NCI-H510A (cell line): ENCODE results near the gene PCDHGA7.
"Not testable (repeated sequence)": the region's sequence is repeated elsewhere in the genome, so short reads cannot be mapped to it uniquely, and the experiment has no call there.

ENCODE experiments used
- DNase-seq: peaks from one replicate; lab custom pipeline; 2025; lab: John Stamatoyannopoulos, UW

Gene PCDHGA7

DNA sequence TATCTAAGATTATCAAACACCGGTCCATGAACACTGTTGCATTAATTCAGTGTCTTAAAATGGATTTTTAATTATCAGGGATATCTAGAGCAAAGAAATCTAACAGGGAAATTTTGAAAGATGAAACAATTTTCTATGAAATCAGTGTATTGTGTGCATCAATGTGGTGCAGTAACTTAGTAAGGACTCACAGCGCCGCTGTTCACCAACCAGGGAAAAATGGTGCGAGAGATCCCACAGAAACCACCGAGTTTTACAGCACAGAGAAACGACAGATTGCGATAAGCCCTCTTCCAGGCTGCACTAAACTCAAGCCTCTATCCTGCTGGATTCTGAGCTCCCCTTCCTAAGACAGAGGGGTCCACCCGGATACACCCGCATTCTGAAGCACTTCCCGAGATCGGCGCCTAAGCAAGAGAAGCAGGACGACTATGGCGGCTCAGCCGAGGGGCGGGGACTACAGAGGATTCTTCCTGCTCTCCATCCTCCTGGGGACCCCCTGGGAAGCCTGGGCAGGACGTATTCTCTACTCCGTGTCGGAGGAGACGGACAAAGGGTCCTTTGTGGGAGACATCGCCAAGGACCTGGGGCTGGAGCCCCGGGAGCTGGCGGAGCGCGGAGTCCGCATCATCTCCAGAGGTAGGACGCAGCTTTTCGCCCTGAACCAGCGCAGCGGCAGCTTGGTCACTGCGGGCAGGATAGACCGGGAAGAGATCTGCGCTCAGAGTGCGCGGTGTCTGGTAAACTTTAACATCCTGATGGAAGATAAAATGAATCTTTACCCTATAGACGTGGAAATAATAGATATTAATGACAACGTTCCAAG is at the start of gene PCDHGA7:
Gene PCDHGA7, plus strand, starts transcription at position 274 of the 826 bp plus-strand sequence. Its CDS starts 158 bp downstream, at position 432.
- no peak for DNase-seq

DNA sequence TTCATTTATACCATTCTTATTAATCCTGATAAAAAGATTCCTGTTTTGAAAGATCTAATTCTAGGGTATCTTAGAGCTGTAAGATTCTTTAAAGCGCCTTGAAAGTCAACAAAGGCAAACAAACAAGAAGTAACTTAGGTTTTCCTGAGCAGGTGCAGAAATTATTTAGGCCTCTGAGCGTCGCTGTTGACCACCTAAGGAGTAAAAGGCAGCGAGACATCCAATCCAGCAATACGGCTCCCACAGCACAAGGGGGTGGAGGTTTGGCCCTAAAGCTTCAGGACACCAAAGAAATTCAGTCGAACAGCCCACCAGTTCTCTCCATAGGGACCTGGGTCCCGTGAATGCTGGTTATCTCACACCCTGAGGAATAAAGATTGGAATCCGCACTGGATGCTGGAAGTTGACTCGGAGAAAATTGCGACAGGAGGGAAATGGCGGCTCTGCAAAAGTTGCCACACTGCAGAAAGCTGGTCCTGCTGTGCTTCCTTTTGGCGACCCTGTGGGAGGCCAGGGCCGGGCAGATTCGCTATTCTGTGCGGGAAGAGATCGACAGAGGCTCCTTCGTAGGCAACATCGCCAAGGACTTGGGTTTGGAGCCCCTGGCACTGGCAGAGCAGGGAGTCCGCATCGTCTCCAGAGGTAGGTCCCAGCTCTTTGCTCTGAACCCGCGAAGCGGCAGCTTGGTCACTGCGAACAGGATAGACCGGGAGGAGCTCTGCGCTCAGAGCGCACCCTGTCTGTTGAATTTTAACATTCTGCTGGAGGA is 43.8 kb upstream of the PCDHGA7 start, which contains the start of gene PCDHGA2:
Gene PCDHGA2, plus strand, starts transcription at position 223 of the 769 bp plus-strand sequence.
- no peak for DNase-seq

DNA sequence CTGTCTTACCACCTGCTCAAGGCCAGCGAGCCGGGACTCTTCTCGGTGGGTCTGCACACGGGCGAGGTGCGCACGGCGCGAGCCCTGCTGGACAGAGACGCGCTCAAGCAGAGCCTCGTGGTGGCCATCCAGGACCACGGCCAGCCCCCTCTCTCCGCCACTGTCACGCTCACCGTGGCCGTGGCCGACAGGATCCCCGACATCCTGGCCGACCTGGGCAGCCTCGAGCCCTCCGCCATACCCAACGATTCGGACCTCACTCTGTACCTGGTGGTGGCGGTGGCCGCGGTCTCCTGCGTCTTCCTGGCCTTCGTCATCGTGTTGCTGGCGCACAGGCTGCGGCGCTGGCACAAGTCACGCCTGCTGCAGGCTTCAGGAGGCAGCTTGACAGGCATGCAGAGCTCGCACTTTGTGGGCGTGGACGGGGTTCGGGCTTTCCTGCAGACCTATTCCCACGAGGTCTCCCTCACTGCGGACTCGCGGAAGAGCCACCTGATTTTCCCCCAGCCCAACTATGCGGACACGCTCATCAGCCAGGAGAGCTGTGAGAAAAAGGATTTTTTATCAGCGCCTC is 41.7 kb upstream of the PCDHGA7 start:
- DNase-seq = not testable (repeated sequence)

DNA sequence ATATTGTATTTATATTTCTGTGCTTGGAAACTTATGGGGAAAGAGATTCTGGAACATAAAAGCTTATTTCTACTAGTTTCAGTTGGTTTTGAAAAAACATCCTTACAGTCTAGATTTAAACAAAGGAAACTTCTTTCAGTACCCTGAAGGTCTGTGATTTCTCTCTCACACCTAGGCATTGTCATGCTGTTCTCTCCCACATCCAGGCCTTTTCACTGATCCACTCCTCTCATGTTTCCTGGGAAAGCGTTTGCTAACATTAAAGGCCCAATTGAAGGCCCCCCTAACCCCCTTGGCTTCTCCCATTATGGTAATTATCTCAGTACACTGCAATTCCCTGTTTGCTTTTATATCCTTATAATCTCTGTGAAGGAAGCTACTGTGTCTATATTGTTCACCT is 39.8 kb upstream of the PCDHGA7 start:
- DNase-seq = no peak

DNA sequence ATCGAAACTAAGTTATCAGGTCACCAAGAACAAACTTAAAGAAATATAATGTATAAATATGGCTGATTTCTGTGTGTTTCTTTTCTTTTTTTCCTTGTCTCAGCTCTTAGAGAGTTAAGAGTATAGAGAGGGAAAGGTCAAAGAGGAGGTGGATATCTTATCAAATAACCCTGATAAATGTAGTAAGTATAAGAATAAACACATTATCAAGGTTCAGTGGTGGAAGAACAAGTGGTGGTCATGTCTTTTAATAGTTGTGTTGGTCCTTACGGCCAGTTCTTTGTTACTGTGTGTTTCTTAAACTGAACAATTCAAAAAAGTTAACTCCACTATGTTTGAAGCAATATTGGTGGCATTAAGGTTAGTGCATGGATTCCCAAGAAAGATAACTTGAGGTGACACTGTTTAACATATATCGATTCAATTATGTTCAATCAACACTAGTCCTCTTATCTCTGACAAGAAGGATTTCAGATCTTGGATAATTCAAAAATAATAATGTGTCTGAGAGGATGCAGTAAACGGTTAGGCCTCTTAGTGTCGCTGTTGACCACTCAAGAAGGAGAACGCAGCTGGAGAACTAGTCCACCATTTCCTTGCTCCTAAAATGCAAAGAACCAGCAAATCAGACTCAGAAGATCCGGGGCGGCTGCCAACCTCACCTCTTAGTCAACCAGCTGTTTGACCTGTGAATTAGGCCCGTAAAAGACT is 39.1 kb upstream of the PCDHGA7 start, which contains the start of gene PCDHGA3:
Gene PCDHGA3, plus strand, starts transcription at position 588 of the 711 bp plus-strand sequence. CDS start 205 bp downstream, outside the sequence.
- DNase-seq = no peak

DNA sequence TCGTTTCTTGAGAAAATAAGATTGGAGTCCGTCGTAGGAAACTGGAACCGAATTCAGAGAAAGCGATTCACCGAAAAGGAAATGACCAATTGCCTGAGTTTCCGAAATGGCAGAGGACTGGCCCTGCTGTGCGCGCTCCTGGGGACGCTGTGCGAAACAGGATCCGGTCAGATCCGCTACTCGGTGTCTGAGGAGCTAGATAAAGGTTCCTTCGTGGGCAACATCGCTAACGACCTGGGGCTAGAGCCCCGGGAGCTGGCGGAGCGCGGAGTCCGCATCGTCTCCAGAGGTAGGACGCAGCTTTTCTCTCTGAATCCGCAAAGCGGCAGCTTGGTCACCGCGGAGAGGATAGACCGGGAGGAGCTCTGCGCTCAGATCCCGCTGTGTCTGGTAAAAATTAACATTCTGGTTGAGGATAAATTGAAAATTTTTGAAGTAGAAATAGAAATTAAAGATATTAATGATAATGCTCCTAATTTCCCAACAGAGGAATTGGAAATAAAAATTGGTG is 38.5 kb upstream of the PCDHGA7 start:
- no peak for DNase-seq

DNA sequence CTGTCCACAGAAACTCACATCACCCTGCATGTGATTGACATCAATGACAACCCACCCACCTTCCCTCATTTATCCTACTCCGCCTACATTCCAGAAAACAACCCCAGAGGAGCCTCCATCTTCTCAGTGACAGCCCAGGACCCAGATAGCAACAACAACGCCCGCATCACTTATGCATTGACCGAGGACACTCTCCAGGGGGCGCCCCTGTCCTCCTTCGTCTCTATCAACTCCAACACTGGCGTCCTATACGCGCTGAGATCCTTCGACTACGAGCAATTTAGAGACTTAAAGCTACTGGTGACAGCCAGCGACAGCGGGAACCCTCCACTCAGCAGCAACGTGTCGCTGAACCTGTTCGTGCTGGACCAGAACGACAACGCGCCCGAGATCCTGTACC is 37.2 kb upstream of the PCDHGA7 start:
- DNase-seq = no peak

DNA sequence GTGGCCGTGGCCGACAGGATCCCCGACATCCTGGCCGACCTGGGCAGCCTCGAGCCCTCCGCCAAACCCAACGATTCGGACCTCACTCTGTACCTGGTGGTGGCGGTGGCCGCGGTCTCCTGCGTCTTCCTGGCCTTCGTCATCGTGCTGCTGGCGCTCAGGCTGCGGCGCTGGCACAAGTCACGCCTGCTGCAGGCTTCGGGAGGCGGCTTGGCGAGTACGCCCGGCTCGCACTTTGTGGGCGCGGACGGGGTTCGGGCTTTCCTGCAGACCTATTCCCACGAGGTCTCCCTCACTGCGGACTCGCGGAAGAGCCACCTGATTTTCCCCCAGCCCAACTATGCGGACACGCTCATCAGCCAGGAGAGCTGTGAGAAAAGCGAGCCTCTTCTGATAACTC is 36.5 kb upstream of the PCDHGA7 start:
- not testable (repeated sequence) for DNase-seq

DNA sequence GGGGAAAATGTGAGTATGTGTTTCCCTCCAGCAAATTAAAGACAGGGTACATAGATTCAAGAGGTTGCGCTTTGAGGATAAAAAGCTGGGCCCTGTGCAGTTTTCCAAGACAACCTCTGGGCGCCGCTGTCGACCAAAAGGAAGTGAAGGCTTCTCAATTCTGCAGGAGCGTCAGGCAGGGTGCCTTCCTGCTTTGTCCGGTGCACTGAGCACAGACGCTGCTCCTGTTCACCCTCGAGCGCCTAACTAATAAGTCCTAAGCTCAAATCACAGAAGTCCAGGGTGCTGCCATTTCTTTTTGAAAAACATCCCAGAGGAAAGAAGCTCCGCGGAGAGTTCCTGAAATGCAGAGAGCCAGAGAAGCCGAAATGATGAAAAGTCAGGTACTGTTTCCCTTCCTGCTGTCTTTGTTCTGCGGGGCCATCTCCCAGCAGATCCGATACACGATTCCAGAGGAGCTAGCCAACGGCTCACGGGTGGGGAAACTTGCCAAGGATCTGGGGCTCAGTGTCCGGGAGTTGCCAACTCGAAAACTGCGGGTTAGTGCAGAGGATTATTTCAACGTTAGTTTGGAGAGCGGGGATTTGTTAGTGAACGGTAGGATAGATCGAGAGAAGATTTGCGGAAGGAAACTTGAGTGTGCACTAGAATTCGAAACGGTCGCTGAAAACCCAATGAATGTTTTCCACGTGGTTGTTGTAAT is 32.5 kb upstream of the PCDHGA7 start, which contains the start of gene PCDHGB1:
Gene PCDHGB1, plus strand, starts transcription at position 183 of the 703 bp plus-strand sequence. Its CDS starts 162 bp downstream, at position 345.
- no peak for DNase-seq

DNA sequence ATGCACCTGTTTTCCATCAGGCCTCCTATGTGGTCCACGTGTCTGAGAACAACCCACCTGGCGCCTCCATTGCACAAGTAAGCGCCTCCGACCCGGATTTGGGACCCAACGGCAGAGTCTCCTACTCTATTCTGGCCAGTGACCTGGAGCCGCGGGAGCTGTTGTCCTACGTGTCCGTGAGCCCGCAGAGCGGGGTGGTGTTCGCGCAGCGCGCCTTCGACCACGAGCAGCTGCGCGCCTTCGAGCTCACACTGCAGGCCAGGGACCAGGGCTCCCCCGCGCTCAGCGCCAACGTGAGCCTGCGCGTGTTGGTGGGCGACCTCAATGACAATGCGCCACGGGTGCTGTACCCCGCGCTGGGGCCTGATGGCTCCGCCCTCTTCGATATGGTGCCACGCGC is 31.0 kb upstream of the PCDHGA7 start:
- DNase-seq = no peak

DNA sequence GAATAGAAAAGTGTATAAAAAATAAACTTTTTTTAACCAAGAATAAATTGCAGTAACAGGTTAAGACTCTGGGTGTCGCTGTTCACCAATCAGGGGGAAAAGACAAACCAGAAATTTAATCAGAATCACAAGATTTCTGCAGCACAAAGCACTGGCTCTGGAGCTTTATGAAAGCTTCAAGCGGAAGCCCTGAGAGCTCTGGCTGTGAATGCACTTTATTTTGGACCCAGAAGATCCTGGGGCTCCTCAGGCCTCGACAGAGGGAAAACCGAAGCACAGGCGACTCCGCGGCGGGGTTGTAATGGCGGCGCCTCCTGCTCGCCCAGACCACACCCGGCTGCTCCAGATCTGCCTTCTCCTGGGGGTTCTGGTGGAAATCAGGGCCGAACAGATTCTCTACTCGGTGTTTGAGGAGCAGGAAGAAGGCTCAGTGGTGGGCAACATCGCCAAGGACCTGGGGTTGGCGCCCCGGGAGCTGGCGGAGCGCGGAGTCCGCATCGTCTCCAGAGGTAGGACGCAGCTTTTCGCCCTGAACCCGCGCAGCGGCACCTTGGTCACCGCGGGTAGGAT is 27.6 kb upstream of the PCDHGA7 start, which contains the start of gene PCDHGA4:
Gene PCDHGA4, plus strand, starts transcription at position 122 of the 570 bp plus-strand sequence. Its CDS starts 87 bp downstream, at position 209.
- DNase-seq = no peak

DNA sequence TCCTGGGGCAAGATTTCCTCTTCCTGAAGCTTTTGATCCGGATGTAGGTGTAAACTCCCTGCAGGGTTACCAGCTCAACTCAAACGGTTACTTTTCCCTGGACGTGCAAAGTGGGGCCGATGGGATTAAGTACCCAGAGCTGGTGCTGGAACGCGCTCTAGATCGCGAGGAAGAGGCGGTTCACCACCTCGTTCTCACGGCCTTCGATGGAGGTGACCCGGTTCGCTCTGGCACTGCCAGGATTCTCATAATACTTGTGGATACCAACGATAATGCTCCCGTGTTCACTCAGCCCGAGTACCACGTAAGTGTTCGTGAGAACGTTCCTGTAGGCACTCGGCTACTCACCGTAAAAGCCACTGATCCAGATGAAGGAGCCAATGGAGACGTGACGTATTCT is 26.9 kb upstream of the PCDHGA7 start:
- DNase-seq = no peak

DNA sequence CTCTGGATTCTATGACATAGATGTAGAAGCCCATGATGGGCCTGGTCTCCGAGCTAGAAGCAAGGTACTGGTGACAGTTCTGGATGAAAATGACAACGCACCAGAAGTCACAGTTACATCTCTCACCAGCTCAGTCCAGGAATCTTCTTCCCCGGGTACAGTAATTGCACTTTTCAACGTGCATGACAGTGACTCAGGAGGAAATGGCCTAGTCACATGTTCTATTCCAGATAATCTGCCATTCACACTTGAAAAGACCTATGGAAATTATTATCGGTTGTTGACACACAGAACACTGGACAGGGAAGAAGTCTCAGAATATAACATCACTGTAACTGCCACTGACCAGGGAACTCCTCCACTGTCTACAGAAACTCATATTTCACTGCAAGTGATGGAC is 26.4 kb upstream of the PCDHGA7 start:
- no peak for DNase-seq

DNA sequence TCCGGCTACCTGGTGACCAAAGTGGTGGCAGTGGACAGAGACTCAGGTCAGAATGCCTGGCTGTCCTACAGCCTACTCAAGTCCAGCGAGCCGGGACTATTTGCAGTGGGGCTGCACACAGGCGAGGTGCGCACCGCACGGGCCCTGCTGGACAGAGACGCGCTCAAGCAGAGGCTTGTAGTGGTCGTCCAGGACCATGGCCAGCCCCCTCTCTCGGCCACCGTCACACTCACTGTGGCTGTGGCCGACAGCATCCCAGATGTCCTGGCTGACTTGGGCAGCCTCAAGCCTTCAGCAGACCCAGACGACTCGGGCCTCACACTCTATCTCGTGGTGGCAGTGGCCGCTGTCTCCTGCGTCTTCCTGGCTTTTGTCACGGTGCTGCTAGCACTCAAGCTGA is 25.6 kb upstream of the PCDHGA7 start:
- DNase-seq = no peak

DNA sequence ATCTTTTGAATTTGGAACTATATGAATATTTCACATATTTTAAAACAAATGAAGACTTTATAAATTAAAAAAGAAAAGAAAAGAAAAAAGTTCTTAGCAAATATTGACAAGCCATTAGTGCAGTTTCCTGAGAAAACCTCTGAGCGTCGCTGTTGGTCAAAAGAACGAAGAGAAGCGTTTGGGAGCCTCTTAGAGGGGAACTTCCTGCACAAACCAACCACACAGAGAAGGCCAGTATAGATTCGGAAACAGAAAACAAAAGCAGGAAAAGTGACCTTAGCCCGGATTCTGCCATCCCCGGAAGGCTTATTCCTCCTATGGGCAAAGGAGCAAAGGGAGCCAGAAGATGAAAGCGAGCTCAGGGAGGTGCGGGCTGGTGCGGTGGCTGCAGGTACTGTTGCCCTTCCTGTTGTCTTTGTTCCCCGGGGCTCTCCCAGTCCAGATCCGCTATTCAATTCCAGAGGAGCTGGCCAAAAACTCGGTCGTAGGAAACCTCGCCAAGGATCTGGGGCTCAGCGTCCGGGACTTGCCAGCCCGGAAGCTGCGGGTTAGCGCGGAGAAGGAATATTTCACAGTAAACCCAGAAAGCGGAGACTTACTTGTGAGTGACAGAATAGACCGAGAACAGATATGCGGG is 22.6 kb upstream of the PCDHGA7 start, which contains the start of gene PCDHGB2:
Gene PCDHGB2, plus strand, starts transcription at position 205 of the 637 bp plus-strand sequence. Its CDS starts 142 bp downstream, at position 347.
- DNase-seq = no peak

DNA sequence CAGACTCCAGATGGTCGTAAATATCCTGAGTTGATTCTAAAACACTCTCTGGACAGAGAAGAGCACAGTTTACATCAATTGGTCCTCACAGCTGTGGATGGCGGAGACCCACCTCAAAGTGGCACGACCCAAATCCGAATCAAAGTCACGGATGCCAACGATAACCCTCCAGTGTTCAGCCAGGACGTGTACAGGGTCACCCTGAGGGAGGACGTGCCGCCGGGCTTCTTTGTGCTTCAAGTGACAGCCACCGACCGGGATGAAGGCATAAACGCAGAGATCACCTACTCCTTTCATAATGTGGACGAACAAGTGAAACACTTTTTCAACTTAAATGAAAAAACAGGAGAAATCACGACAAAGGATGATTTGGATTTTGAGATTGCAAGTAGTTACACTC is 21.9 kb upstream of the PCDHGA7 start:
- DNase-seq = no peak

DNA sequence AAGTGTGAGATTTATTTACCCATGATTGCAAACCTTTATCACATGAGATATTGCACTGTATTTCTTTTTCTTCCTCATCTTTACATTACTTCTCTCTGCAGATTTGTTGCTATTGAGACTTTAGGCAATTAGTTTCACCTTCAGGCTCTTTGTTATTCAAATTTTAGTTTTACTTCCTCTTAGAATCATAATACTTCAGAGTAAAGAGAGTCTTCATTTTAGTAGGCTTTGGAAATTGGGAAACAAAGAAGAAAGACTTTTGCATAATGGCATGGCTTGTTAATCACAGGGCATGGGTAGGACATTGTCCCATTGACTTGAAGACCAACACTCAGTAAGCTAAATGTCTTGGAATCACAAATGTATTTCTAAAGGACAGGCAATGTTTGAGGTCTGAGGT is 19.8 kb upstream of the PCDHGA7 start:
- no peak for DNase-seq

DNA sequence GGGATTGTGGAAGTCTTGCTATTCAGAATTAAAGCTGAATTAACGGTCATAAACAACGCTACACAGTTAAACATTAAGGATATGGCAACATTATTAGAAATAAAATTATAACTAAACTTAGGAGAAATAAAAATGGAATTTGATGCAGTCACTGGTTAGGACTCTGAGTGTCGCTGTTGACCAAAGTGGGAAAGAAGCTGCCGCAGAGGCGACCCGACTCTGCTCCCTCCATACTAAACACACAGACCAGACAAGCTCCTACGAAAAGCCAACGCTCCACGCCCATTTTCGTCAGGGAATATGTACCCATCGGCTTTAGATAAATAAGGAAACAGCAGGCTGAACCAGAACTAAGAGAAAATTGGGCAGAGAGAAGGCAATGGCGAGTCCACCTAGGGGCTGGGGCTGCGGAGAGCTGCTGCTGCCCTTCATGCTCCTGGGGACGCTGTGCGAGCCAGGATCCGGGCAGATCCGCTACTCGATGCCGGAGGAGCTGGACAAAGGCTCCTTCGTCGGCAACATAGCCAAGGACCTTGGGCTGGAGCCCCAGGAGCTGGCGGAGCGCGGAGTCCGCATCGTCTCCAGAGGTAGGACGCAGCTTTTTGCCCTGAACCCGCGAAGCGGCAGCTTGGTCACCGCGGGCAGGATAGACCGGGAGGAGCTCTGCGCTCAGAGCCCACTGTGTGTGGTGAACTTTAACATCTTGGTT is 18.4 kb upstream of the PCDHGA7 start, which contains the start of gene PCDHGA5:
Gene PCDHGA5, plus strand, starts transcription at position 211 of the 709 bp plus-strand sequence. Its CDS starts 169 bp downstream, at position 380.
- DNase-seq = no peak
